A549 (cell line): ENCODE data around the gene SMARCD3.

ENCODE experiments used
- CHD2 ChIP-seq: fragments of 150-350 bp; IDR thresholded peaks from 2 replicates; pipeline ENCODE4 v1.6.1; 2014; ENCODE audit warnings: low read length; ENCODE audit not compliant: partially characterized antibody
- KDM5A ChIP-seq: fragments of 200-600 bp; sonication (generic); IDR thresholded peaks from 2 replicates; pipeline ENCODE4 v1.6.1; 2016; ENCODE audit warnings: antibody characterized with exemption, mild to moderate bottlenecking
- POLR2A ChIP-seq: IDR thresholded peaks from 2 replicates; pipeline ENCODE4 v1.6.1; 2012; ENCODE audit warnings: mild to moderate bottlenecking, low read length
- RAD21 ChIP-seq, 2 experiments: fragments of >200 bp in 1 of 2; sonication (Bioruptor Twin) in 1 of 2; formaldehyde crosslinking in 1 of 2; IDR thresholded peaks in 1 of 2; conservative IDR thresholded peaks in 1 of 2; 2 replicates in 1 of 2; 3 replicates in 1 of 2; pipeline ENCODE4 v1.6.1; 2012 to 2018; ENCODE audit warnings: inconsistent platforms in 1 of 2
- RCOR1 ChIP-seq: fragments of 150-350 bp; IDR thresholded peaks from 2 replicates; pipeline ENCODE4 v1.6.1; 2014; ENCODE audit warnings: antibody characterized with exemption, low read length, low read depth
- SMC3 ChIP-seq: fragments of >200 bp; sonication (Bioruptor Twin); formaldehyde crosslinking; IDR thresholded peaks from 3 replicates; pipeline ENCODE4 v1.6.1; 2018; ENCODE audit warnings: inconsistent platforms
- TF ChIP-seq, protein P1 (sequence below): fragments of >200 bp; sonication (Bioruptor Twin); formaldehyde crosslinking; IDR thresholded peaks from 3 replicates; pipeline ENCODE4 v1.5.1; 2016
- TF ChIP-seq, protein P2 (sequence below): IDR thresholded peaks from 2 replicates; pipeline ENCODE4 v1.6.1; 2012; ENCODE audit warnings: low read depth, borderline replicate concordance
- TF ChIP-seq, protein P3 (sequence below): fragments of 450-650 bp; IDR thresholded peaks from 2 replicates; pipeline ENCODE4 v1.6.1; 2014; ENCODE audit warnings: antibody characterized with exemption
- TF ChIP-seq, protein P4 (sequence below): fragments of 200-600 bp; sonication (generic); IDR thresholded peaks from 2 replicates; pipeline ENCODE4 v1.6.1; 2016; ENCODE audit warnings: antibody characterized with exemption, mild to moderate bottlenecking, moderate library complexity
- TF ChIP-seq, protein P5 (sequence below): fragments of 150-350 bp; IDR thresholded peaks from 2 replicates; pipeline ENCODE4 v1.6.1; 2014; ENCODE audit warnings: low read depth, mild to moderate bottlenecking, low read length

DNA sequence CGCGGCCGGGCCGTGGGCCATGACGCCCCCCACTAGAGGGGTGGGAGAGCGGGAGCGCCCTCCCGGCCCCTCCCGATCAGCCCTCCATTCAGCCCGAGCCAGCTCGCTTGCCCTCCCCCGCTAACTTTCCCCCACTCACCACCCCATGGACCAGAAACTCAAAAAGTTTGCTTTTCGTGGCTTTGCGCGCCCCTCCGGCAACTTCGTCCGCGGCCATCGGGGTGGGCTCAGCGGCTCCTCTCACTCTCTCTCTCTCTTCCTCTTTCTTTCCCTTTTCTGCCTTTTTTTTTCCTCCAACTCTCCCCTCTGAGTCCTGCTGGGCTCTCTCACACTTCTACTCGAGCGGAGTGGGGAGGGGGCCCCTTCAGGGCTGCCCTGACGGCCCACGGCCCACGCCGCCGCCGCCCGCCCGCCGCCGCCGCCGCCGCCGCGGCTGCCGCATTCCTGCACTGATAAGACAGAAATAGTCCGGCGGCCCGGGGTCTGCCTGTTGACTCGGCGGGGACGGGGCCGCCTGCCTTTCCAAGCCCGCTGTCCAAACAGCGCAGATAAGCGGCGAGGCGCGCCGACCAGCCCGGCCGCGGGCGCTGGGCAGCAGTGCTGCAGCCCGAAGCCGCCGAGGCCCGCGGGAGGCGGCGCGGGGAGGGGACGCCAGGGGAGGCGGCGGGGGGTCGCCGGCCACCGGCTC, at the start of gene SMARCD3:
- TF ChIP-seq, protein P1, sequence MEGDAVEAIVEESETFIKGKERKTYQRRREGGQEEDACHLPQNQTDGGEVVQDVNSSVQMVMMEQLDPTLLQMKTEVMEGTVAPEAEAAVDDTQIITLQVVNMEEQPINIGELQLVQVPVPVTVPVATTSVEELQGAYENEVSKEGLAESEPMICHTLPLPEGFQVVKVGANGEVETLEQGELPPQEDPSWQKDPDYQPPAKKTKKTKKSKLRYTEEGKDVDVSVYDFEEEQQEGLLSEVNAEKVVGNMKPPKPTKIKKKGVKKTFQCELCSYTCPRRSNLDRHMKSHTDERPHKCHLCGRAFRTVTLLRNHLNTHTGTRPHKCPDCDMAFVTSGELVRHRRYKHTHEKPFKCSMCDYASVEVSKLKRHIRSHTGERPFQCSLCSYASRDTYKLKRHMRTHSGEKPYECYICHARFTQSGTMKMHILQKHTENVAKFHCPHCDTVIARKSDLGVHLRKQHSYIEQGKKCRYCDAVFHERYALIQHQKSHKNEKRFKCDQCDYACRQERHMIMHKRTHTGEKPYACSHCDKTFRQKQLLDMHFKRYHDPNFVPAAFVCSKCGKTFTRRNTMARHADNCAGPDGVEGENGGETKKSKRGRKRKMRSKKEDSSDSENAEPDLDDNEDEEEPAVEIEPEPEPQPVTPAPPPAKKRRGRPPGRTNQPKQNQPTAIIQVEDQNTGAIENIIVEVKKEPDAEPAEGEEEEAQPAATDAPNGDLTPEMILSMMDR = no peak
- TF ChIP-seq POLR2A (no peak; the same call in 1 of the 2 replicates), RCOR1 (no peak), CHD2 (no peak), RAD21 (conservative IDR thresholded peaks at IDR 0.05 in 1 of 2, IDR thresholded peaks at IDR 0.05 in 1 of 2) (no peak), KDM5A (no peak), SMC3 (no peak)
- TF ChIP-seq, protein P2, sequence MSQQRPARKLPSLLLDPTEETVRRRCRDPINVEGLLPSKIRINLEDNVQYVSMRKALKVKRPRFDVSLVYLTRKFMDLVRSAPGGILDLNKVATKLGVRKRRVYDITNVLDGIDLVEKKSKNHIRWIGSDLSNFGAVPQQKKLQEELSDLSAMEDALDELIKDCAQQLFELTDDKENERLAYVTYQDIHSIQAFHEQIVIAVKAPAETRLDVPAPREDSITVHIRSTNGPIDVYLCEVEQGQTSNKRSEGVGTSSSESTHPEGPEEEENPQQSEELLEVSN = no peak
- TF ChIP-seq, protein P3, sequence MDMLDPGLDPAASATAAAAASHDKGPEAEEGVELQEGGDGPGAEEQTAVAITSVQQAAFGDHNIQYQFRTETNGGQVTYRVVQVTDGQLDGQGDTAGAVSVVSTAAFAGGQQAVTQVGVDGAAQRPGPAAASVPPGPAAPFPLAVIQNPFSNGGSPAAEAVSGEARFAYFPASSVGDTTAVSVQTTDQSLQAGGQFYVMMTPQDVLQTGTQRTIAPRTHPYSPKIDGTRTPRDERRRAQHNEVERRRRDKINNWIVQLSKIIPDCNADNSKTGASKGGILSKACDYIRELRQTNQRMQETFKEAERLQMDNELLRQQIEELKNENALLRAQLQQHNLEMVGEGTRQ = no peak
- TF ChIP-seq, protein P4, sequence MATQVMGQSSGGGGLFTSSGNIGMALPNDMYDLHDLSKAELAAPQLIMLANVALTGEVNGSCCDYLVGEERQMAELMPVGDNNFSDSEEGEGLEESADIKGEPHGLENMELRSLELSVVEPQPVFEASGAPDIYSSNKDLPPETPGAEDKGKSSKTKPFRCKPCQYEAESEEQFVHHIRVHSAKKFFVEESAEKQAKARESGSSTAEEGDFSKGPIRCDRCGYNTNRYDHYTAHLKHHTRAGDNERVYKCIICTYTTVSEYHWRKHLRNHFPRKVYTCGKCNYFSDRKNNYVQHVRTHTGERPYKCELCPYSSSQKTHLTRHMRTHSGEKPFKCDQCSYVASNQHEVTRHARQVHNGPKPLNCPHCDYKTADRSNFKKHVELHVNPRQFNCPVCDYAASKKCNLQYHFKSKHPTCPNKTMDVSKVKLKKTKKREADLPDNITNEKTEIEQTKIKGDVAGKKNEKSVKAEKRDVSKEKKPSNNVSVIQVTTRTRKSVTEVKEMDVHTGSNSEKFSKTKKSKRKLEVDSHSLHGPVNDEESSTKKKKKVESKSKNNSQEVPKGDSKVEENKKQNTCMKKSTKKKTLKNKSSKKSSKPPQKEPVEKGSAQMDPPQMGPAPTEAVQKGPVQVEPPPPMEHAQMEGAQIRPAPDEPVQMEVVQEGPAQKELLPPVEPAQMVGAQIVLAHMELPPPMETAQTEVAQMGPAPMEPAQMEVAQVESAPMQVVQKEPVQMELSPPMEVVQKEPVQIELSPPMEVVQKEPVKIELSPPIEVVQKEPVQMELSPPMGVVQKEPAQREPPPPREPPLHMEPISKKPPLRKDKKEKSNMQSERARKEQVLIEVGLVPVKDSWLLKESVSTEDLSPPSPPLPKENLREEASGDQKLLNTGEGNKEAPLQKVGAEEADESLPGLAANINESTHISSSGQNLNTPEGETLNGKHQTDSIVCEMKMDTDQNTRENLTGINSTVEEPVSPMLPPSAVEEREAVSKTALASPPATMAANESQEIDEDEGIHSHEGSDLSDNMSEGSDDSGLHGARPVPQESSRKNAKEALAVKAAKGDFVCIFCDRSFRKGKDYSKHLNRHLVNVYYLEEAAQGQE = no peak
- TF ChIP-seq, protein P5, sequence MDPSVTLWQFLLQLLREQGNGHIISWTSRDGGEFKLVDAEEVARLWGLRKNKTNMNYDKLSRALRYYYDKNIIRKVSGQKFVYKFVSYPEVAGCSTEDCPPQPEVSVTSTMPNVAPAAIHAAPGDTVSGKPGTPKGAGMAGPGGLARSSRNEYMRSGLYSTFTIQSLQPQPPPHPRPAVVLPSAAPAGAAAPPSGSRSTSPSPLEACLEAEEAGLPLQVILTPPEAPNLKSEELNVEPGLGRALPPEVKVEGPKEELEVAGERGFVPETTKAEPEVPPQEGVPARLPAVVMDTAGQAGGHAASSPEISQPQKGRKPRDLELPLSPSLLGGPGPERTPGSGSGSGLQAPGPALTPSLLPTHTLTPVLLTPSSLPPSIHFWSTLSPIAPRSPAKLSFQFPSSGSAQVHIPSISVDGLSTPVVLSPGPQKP = no peak
